ENCODE measurements around the gene TMEM141. TPM values are rescaled to one million over a fixed set of nuclear protein-coding genes. Genes with fewer than 3 reads are reported as not detected.
"Not testable (repeated sequence)": the region's sequence is repeated elsewhere in the genome, so short reads cannot be mapped to it uniquely, and the experiment has no call there.

TMEM141 gene
- total RNA-seq, 2 experiments from 2014 or later = 43.2 to 70.2 TPM

GRCh38 chr9:136765041-136765440, 26.1 kb upstream of the TMEM141 start:
- no peak overlapping the region for H3K27ac ChIP-seq (ENCODE audit: low read depth, low read length, poor library complexity, severe bottlenecking)
- no peak overlapping the region for H3K4me3 ChIP-seq (ENCODE audit: low read depth, low read length, poor library complexity, severe bottlenecking)
- H3K9me3 ChIP-seq (ENCODE audit: low read length) = no peaks in the 10 kb centered on the region
- no TSS peak for BruUV-seq (replicated peaks)
- H4K20me1 ChIP-seq (ENCODE audit: insufficient read depth, low read length) = no peaks in the 10 kb centered on the region
- no peaks in the 10 kb centered on the region for H3K79me2 ChIP-seq (ENCODE audit: insufficient read depth, low read depth, low read length)
- ChIA-PET POLR2A (no interaction called here), CTCF (ENCODE audit: unreplicated experiment) (no interaction called here)
- intact Hi-C loops (cut with micrococcal nuclease; ENCODE audit: unreplicated experiment) = no loop called here
- no peaks in the 10 kb centered on the region for H3K9me2 ChIP-seq (ENCODE audit: insufficient read depth, low read length)
- TF ChIP-seq EZH2phosphoT487 (IDR thresholded peaks at IDR 0.05; ENCODE audit: borderline replicate concordance, low read depth, low read length) (no peak), CTCF (conservative IDR thresholded peaks at IDR 0.05; ENCODE audit: low read length) (no peak)
- H3K36me3 ChIP-seq (ENCODE audit: insufficient read depth, low read length) = no peaks in the 10 kb centered on the region
- no peak overlapping the region for H3K4me2 ChIP-seq (ENCODE audit: low read length)
- no peak overlapping the region for H2AFZ ChIP-seq (ENCODE audit: low read length)
- DNase-seq (ENCODE audit: low spot score) = no peak
- peaks cover 10% of the 10 kb centered on the region for H3K4me1 ChIP-seq (ENCODE audit: insufficient read depth, low read length, poor library complexity, severe bottlenecking)

GRCh38 chr9:136765745-136766409, 25.3 kb upstream of the TMEM141 start:
- DNase-seq (ENCODE audit: low spot score); H3K36me3 ChIP-seq (ENCODE audit: insufficient read depth, low read length); H3K9me3 ChIP-seq (ENCODE audit: low read length); H3K9me2 ChIP-seq (ENCODE audit: insufficient read depth, low read length); POLR2A ChIA-PET; H3K27ac ChIP-seq (ENCODE audit: low read depth, low read length, poor library complexity, severe bottlenecking); intact Hi-C loops (cut with micrococcal nuclease; ENCODE audit: unreplicated experiment); H2AFZ ChIP-seq (ENCODE audit: low read length); H4K20me1 ChIP-seq (ENCODE audit: insufficient read depth, low read length); BruUV-seq (replicated peaks); H3K79me2 ChIP-seq (ENCODE audit: insufficient read depth, low read depth, low read length): not testable (repeated sequence)
- peak overlapping the region; percentile 5 for H3K4me3 ChIP-seq (ENCODE audit: low read depth, low read length, poor library complexity, severe bottlenecking)
- peak overlapping the region; percentile 34; the same call in 1 of the 2 replicates for H3K4me2 ChIP-seq (ENCODE audit: low read length)
- H3K4me1 ChIP-seq (ENCODE audit: insufficient read depth, low read length, poor library complexity, severe bottlenecking) = peaks cover 10% of the 10 kb centered on the region
- CTCF ChIA-PET (ENCODE audit: unreplicated experiment) = interaction anchor here (0.6 kb wide), 1 partner anchor 152 kb away, joined by 3 read pairs; no protein-coding TSS in a partner anchor

- H2AFZ ChIP-seq (ENCODE audit: low read length) = not testable (repeated sequence)
These were observed 24.6 kb upstream of the TMEM141 start for GRCh38 chr9:136766410-136767120.

More at GRCh38 chr9:136766410-136767120, 24.6 kb upstream of the TMEM141 start:
- H3K4me3 ChIP-seq (ENCODE audit: low read depth, low read length, poor library complexity, severe bottlenecking); H3K4me2 ChIP-seq (ENCODE audit: low read length); H4K20me1 ChIP-seq (ENCODE audit: insufficient read depth, low read length); H3K9me3 ChIP-seq (ENCODE audit: low read length); intact Hi-C loops (cut with micrococcal nuclease; ENCODE audit: unreplicated experiment); BruUV-seq (replicated peaks); H3K9me2 ChIP-seq (ENCODE audit: insufficient read depth, low read length); DNase-seq (ENCODE audit: low spot score); H3K36me3 ChIP-seq (ENCODE audit: insufficient read depth, low read length); H3K27ac ChIP-seq (ENCODE audit: low read depth, low read length, poor library complexity, severe bottlenecking); H3K79me2 ChIP-seq (ENCODE audit: insufficient read depth, low read depth, low read length); POLR2A ChIA-PET: not testable (repeated sequence)
- H3K4me1 ChIP-seq (ENCODE audit: insufficient read depth, low read length, poor library complexity, severe bottlenecking) = peaks cover 10% of the 10 kb centered on the region
- TF ChIP-seq CTCF (conservative IDR thresholded peaks at IDR 0.05; ENCODE audit: low read length) = 0 out of 2 replicates have a peak, but pooled peaks have one; percentile 42
- CTCF ChIA-PET (ENCODE audit: unreplicated experiment) = interaction anchor here (0.6 kb wide), 1 partner anchor 153 kb away, joined by 3 read pairs; no protein-coding TSS in a partner anchor
